ENCODE data around the gene ZNF157. TPM values are rescaled to one million over a fixed set of nuclear protein-coding genes. Genes with fewer than 3 reads are reported as not detected.

ZNF157 gene
- total and polyA plus RNA-seq, 2 experiments from 2014 or later: not detected

DNA sequence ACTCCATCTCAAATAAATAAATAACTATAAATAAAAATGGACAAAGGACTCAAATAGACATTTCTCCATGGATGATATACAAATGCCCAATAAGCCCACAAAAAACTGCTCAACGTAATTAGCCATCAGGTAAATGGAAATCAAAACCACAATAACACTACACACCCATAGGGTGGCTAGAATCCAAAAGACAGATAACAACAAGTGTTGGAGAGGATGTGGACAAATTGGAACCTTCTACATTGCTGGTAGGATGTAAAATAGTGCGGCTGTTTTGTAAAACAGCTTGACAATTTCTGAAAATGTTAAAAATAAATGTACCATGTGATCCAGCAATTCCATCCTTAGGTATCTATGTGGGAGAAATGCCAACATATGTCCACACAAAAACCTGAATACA is 52.1 kb downstream of the ZNF157 start:
- Histone ChIP-seq H3K4me3 (no peak overlapping the region), H3K4me1 (ENCODE audit: insufficient read depth) (no peaks in the 10 kb centered on the region), H3K4me2 (ENCODE audit: unreplicated experiment) (no peak overlapping the region), H3K36me3 (ENCODE audit: low read depth) (no peaks in the 10 kb centered on the region), H3K9me3 (ENCODE audit: low read depth) (no peaks in the 10 kb centered on the region), H3K9me2 (ENCODE audit: insufficient read depth) (no peaks in the 10 kb centered on the region), H2AFZ (no peak overlapping the region), H3K27me3 (replicated peaks; ENCODE audit: insufficient read depth) (no peaks in the 10 kb centered on the region), H4K20me1 (ENCODE audit: insufficient read depth) (no peaks in the 10 kb centered on the region), H3K9ac (no peak overlapping the region), H3K79me2 (ENCODE audit: insufficient read depth) (no peaks in the 10 kb centered on the region), H3K27ac (no peak overlapping the region), H3F3A (ENCODE audit: insufficient read depth) (no peaks in the 10 kb centered on the region)
- TF ChIP-seq EZH2phosphoT487 (IDR thresholded peaks at IDR 0.05; ENCODE audit: insufficient read depth, low read depth) (no peak), EZH2 (IDR thresholded peaks at IDR 0.05; ENCODE audit: insufficient read depth, poor library complexity, severe bottlenecking) (no peak)
- 57 to 63% methylated on average over 2 of the region's 2 CpGs for WGBS, 2 experiments (ENCODE audit: low coverage in 1 of 2, low lambda C conversion rate in 2 of 2, missing lambda C conversion rate in 2 of 2)
- in situ Hi-C loops (cut with MboI): no loop called here
- DNase-seq: no peak

DNA sequence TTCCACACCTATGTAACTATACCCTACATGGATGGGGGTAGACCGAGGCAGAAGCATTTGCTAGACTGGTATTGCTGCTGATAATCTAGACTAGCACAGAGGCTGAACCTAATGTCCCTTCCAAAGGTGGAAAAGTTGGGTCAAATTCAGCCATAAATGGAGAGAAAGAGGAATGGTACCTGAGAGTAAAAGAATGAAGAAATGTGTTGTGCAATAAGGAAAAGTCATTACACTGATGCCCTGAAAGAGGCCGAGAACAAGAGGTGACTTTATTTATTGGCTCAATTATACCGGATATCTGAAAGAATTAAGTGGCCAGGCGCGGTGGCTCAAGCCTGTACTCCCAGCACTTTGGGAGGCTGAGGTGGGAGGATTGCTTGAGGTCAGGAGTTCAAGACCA is 60.5 kb downstream of the ZNF157 start:
- H3K4me2 ChIP-seq (ENCODE audit: unreplicated experiment): no peak overlapping the region
- no peak overlapping the region for H2AFZ ChIP-seq
- no peaks in the 10 kb centered on the region for H3K9me3 ChIP-seq (ENCODE audit: low read depth)
- H3K4me3 ChIP-seq: no peak overlapping the region
- H3K79me2 ChIP-seq (ENCODE audit: insufficient read depth): no peaks in the 10 kb centered on the region
- H3K4me1 ChIP-seq (ENCODE audit: insufficient read depth): no peaks in the 10 kb centered on the region
- no peaks in the 10 kb centered on the region for H3K27me3 ChIP-seq (replicated peaks; ENCODE audit: insufficient read depth)
- in situ Hi-C loops (cut with MboI): no loop called here
- H4K20me1 ChIP-seq (ENCODE audit: insufficient read depth): no peaks in the 10 kb centered on the region
- no peaks in the 10 kb centered on the region for H3K36me3 ChIP-seq (ENCODE audit: low read depth)
- WGBS, 2 experiments (ENCODE audit: low coverage in 1 of 2, low lambda C conversion rate in 2 of 2, missing lambda C conversion rate in 2 of 2): 81 to 95% methylated on average over 5 of the region's 5 CpGs
- no peak for DNase-seq
- H3K9ac ChIP-seq: no peak overlapping the region
- H3F3A ChIP-seq (ENCODE audit: insufficient read depth): no peaks in the 10 kb centered on the region
- no peaks in the 10 kb centered on the region for H3K9me2 ChIP-seq (ENCODE audit: insufficient read depth)
- no peak for TF ChIP-seq EZH2 (IDR thresholded peaks at IDR 0.05; ENCODE audit: insufficient read depth, poor library complexity, severe bottlenecking)
- no peak for TF ChIP-seq EZH2phosphoT487 (IDR thresholded peaks at IDR 0.05; ENCODE audit: insufficient read depth, low read depth)
- no peak overlapping the region for H3K27ac ChIP-seq

DNA sequence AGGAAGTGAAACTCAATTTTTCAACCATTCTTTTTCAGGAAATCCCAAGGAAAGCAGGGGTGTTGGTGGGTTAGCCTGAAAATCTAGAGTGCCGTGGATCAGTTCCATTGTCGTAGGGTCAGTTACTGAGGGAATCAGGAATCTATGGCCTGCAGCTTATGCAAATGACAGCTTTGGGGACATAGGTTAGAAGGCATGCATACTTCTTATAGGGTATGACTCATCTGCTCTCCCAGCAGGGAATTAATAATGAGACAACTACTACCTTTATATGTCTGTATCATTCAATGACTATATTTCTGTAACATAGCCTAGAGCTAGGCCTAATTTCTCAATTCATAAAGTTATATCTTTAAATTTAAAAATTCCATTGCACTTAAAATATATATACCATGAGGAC is 76.1 kb downstream of the ZNF157 start:
- Histone ChIP-seq H2AFZ (no peak overlapping the region), H4K20me1 (ENCODE audit: insufficient read depth) (no peaks in the 10 kb centered on the region), H3K36me3 (ENCODE audit: low read depth) (peaks cover 15% of the 10 kb centered on the region), H3F3A (ENCODE audit: insufficient read depth) (no peaks in the 10 kb centered on the region), H3K9ac (no peak overlapping the region), H3K4me1 (ENCODE audit: insufficient read depth) (no peaks in the 10 kb centered on the region), H3K4me2 (ENCODE audit: unreplicated experiment) (no peak overlapping the region), H3K27ac (no peak overlapping the region), H3K9me3 (ENCODE audit: low read depth) (no peaks in the 10 kb centered on the region), H3K4me3 (no peak overlapping the region), H3K27me3 (replicated peaks; ENCODE audit: insufficient read depth) (no peaks in the 10 kb centered on the region), H3K9me2 (ENCODE audit: insufficient read depth) (no peaks in the 10 kb centered on the region), H3K79me2 (ENCODE audit: insufficient read depth) (no peaks in the 10 kb centered on the region)
- WGBS, 2 experiments (ENCODE audit: low coverage in 1 of 2, low lambda C conversion rate in 2 of 2, missing lambda C conversion rate in 2 of 2): 100% methylated on average over 2 of the region's 2 CpGs
- no peak for DNase-seq
- in situ Hi-C loops (cut with MboI): no loop called here
- TF ChIP-seq EZH2phosphoT487 (IDR thresholded peaks at IDR 0.05; ENCODE audit: insufficient read depth, low read depth) (no peak), EZH2 (IDR thresholded peaks at IDR 0.05; ENCODE audit: insufficient read depth, poor library complexity, severe bottlenecking) (no peak)

DNA sequence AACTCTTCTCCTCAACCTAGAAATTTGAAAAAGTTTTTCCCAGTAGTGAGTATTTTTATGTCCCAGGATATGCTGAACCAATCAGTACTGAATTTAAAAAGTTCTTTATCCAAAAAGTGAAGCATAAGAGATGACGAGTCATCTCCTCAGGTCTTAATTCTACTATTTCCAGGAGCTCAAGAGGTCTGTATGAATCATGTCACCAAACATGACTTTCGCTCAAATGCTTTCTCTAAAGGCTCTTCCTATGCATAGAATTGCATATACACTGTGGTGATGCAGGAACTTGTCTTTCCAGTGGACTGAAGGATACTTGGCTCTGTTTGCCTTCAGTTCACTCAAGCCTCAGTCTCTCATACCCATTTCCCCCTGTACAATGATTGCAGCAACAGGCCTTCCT is 76.6 kb downstream of the ZNF157 start:
- in situ Hi-C loops (cut with MboI): no loop called here
- Histone ChIP-seq H3K9me2 (ENCODE audit: insufficient read depth) (no peaks in the 10 kb centered on the region), H3K79me2 (ENCODE audit: insufficient read depth) (no peaks in the 10 kb centered on the region)

DNA sequence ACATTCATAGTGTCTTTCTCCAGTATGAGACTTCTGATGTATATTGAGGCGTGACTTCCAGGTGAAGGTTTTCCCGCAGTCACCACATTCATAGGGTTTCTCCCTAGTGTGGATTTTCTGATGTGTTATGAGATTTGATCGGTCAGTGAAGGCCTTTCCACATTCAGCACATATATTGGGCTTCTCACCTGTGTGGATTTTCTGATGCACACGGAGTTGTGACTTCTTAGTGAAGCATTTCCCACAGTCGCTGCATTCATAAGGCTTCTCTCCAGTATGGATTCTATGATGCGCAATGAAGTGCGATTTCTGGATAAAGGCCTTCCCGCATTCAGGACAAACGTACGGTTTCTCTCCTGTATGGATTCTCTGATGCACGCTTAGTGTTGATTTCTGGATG is 77.2 kb downstream of the ZNF157 start:
- Histone ChIP-seq H2AFZ (no peak overlapping the region), H3K27ac (no peak overlapping the region), H3F3A (ENCODE audit: insufficient read depth) (no peaks in the 10 kb centered on the region), H3K79me2 (ENCODE audit: insufficient read depth) (no peaks in the 10 kb centered on the region), H3K27me3 (replicated peaks; ENCODE audit: insufficient read depth) (no peaks in the 10 kb centered on the region), H3K36me3 (ENCODE audit: low read depth) (peaks cover 15% of the 10 kb centered on the region), H3K4me2 (ENCODE audit: unreplicated experiment) (no peak overlapping the region), H3K9ac (no peak overlapping the region), H3K9me2 (ENCODE audit: insufficient read depth) (no peaks in the 10 kb centered on the region), H3K9me3 (ENCODE audit: low read depth) (no peaks in the 10 kb centered on the region), H4K20me1 (ENCODE audit: insufficient read depth) (no peaks in the 10 kb centered on the region), H3K4me1 (ENCODE audit: insufficient read depth) (no peaks in the 10 kb centered on the region), H3K4me3 (no peak overlapping the region)
- TF ChIP-seq EZH2phosphoT487 (IDR thresholded peaks at IDR 0.05; ENCODE audit: insufficient read depth, low read depth) (no peak), EZH2 (IDR thresholded peaks at IDR 0.05; ENCODE audit: insufficient read depth, poor library complexity, severe bottlenecking) (no peak)
- 94 to 97% methylated on average over 11 of the region's 11 CpGs for WGBS, 2 experiments (ENCODE audit: low coverage in 1 of 2, low lambda C conversion rate in 2 of 2, missing lambda C conversion rate in 2 of 2)
- in situ Hi-C loops (cut with MboI): no loop called here
- DNase-seq: no peak

More for the DNA sequence above, 76.6 kb downstream of the ZNF157 start:
- no peaks in the 10 kb centered on the region for H3K9me3 ChIP-seq (ENCODE audit: low read depth)
- no peak overlapping the region for H2AFZ ChIP-seq
- no peak overlapping the region for H3K9ac ChIP-seq
- TF ChIP-seq EZH2 (IDR thresholded peaks at IDR 0.05; ENCODE audit: insufficient read depth, poor library complexity, severe bottlenecking): no peak
- no peak for TF ChIP-seq EZH2phosphoT487 (IDR thresholded peaks at IDR 0.05; ENCODE audit: insufficient read depth, low read depth)
- H3K36me3 ChIP-seq (ENCODE audit: low read depth): peaks cover 15% of the 10 kb centered on the region
- no peak overlapping the region for H3K27ac ChIP-seq
- H3K4me3 ChIP-seq: no peak overlapping the region
- no peaks in the 10 kb centered on the region for H3F3A ChIP-seq (ENCODE audit: insufficient read depth)
- DNase-seq: no peak
- H4K20me1 ChIP-seq (ENCODE audit: insufficient read depth): no peaks in the 10 kb centered on the region
- H3K4me2 ChIP-seq (ENCODE audit: unreplicated experiment): no peak overlapping the region
- WGBS, 2 experiments (ENCODE audit: low coverage in 1 of 2, low lambda C conversion rate in 2 of 2, missing lambda C conversion rate in 2 of 2): 89 to 100% methylated on average over 2 of the region's 2 CpGs
- H3K27me3 ChIP-seq (replicated peaks; ENCODE audit: insufficient read depth): no peaks in the 10 kb centered on the region
- no peaks in the 10 kb centered on the region for H3K4me1 ChIP-seq (ENCODE audit: insufficient read depth)

Measured in GM23248 (cell line).